GM21737 (cell line): ENCODE data around the gene GPR139.

Experiments
- ATAC-seq: cut with Tn5 transposase; IDR thresholded peaks from one replicate; pipeline ENCODE4 v1.9.1; 2021; ENCODE audit warnings: mild to moderate bottlenecking, moderate library complexity; ENCODE audit not compliant: unreplicated experiment

GPR139 gene

DNA sequence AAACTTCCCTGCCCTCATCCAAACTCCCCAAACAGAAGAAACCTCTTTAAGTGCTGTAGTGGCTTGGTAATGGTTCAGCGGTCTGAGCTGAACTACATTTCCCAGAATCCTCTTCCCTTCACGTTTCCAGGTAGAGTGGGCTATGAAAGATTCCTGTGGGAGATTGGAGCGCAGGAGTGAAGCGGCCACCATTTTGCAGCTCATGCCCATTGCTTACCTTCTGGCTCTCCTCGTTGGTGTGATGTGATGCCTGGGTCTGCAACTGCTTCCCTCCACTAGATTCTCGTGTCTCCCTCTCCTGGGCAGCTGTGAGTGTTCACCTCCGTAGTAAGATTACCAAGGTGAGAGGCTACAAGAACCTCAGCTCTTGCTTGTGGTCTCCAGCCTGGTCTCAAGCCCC, 82.1 kb downstream of the GPR139 start:
- ATAC-seq = no peak

DNA sequence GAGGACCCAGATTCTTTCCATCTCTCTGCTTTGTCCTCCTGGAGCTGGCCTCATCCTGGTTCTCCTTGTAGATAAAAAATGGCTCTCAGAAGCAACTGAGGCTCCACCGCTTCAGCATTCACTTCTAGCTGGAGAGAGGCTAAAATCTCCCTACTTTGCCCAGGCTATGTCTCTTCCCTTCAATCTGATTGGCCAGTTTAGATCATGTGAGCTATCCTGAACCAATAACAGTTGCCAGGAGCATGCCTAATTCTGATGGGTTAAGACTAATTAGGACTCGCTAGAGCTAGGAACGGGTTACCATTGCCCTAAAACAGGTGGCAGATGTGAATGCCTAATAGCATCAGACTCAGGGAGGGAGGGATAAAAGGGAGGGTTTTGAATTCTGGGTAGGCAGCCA, 89.6 kb downstream of the GPR139 start:
- no peak for ATAC-seq
